DND-41 (cell line): ENCODE results near the gene PHF19.

ENCODE experiments used
- CTCF ChIP-seq: IDR thresholded peaks from 2 replicates; pipeline ENCODE4 v1.5.1; 2012; ENCODE audit warnings: borderline replicate concordance, low read length, moderate library complexity, mild to moderate bottlenecking; ENCODE audit not compliant: poor library complexity, severe bottlenecking; ENCODE audit errors: extremely low read depth
- EZH2 ChIP-seq: IDR thresholded peaks from 3 replicates; pipeline ENCODE4 v1.6.1; 2012; ENCODE audit warnings: borderline replicate concordance, low read depth, mild to moderate bottlenecking, moderate library complexity, low read length, inconsistent platforms; ENCODE audit not compliant: severe bottlenecking

GRCh38 chr9:120898396-120898795 is 21.4 kb upstream of the PHF19 start:
- TF ChIP-seq CTCF: no peak
- no peak for TF ChIP-seq EZH2
